Astrocyte (in vitro differentiated cells and primary cell): Measurements from ENCODE around the gene PHF12.

ENCODE experiments used
- CTCF ChIP-seq: IDR thresholded peaks from 2 replicates; pipeline ENCODE4 v1.5.1; 2011; ENCODE audit warnings: low read depth, mild to moderate bottlenecking, inconsistent platforms, low read length, moderate library complexity; ENCODE audit not compliant: insufficient read depth
- EZH2 ChIP-seq: IDR thresholded peaks from 2 replicates; pipeline ENCODE4 v1.6.1; 2012; ENCODE audit warnings: mild to moderate bottlenecking, low read length, inconsistent platforms; ENCODE audit not compliant: insufficient read depth

- TF ChIP-seq CTCF (no peak), EZH2 (no peak)
Measured at GRCh38 chr17:28942925-28943324, 8.4 kb downstream of the PHF12 start.
